Vagina (tissue), 2 donors: Measurements from ENCODE around the gene PDE4A. TPM values are rescaled to one million over a fixed set of nuclear protein-coding genes. Genes with fewer than 3 reads are reported as not detected.

Experiments used
- DNase-seq, 2 donors: peaks; one replicate each; pipeline ENCODE4 v3.0.0-alpha.2; 2017; ENCODE audit errors: extremely low spot score in 2 of 2
- H3K27ac ChIP-seq: fragments of 200-600 bp; sonication (generic); one replicate; pipeline ENCODE4 v1.5.1; 2019
- H3K27me3 ChIP-seq: fragments of 200-600 bp; sonication (generic); one replicate; pipeline ENCODE4 v1.5.1; 2019
- H3K36me3 ChIP-seq, 2 donors: fragments of 200-600 bp; sonication (generic); one replicate each; pipeline ENCODE4 v1.5.1; 2017 to 2019
- H3K4me1 ChIP-seq: fragments of 200-600 bp; sonication (generic); one replicate; pipeline ENCODE4 v1.5.1; 2019
- H3K4me3 ChIP-seq, 2 donors: fragments of 200-600 bp; sonication (generic); 1 replicate in 1 of 2; 2 replicates in 1 of 2; pipeline ENCODE4 v1.5.1; 2016 to 2019
- H3K9me3 ChIP-seq: fragments of 200-600 bp; sonication (generic); one replicate; pipeline ENCODE4 v1.5.1; 2019
- CTCF ChIP-seq, 3 experiments: fragments of 450-650 bp in 2 of 3; fragments of 200-600 bp in 1 of 3; sonication (generic) in 1 of 3; IDR thresholded peaks; one replicate each; pipeline ENCODE4 v1.5.1; 2017 to 2019; ENCODE audit warnings: antibody characterized with exemption in 3 of 3, mild to moderate bottlenecking in 2 of 3, moderate library complexity in 2 of 3
- POLR2A ChIP-seq, 2 donors: fragments of 450-650 bp; IDR thresholded peaks; one replicate each; pipeline ENCODE4 v1.6.1; 2017; ENCODE audit warnings: antibody characterized with exemption in 2 of 2, mild to moderate bottlenecking in 2 of 2, moderate library complexity in 2 of 2
- POLR2AphosphoS5 ChIP-seq, 2 donors: sonication (generic); formaldehyde crosslinking; IDR thresholded peaks; one replicate each; pipeline ENCODE4 v1.9.0; 2017; ENCODE audit warnings: antibody characterized with exemption in 2 of 2, mild to moderate bottlenecking in 2 of 2, low read depth in 1 of 2; ENCODE audit not compliant: insufficient read depth in 1 of 2
- intact Hi-C: fragments of 100-400 bp; cut with DNase I; formaldehyde crosslinking; loops from one replicate; pipeline ENCODE4 v1.15.1; 2023
- total RNA-seq: library from RNA; depleted of rRNA; stranded (reverse); fragments of >200 nt; gene quantifications from one replicate; pipeline ENCODE4 v1.2.3, GENCODE V29; 2016

Gene PDE4A
- total RNA-seq, 1 donor from 2014 or later = 16.7 TPM

GRCh38 chr19:10474962-10475451, 54.7 kb downstream of the PDE4A start:
- H3K27me3 ChIP-seq = no peaks in the 10 kb centered on the region
- H3K4me1 ChIP-seq = peaks cover 15% of the 10 kb centered on the region
- DNase-seq = no peak
- H3K9me3 ChIP-seq = no peaks in the 10 kb centered on the region
- H3K36me3 ChIP-seq = no peaks in the 10 kb centered on the region
- intact Hi-C loops = no loop called here
- H3K4me3 ChIP-seq = no peak overlapping the region
- no peak overlapping the region for H3K27ac ChIP-seq
- TF ChIP-seq CTCF (IDR thresholded peaks at IDR 0.05) (no peak), POLR2AphosphoS5 (IDR thresholded peaks at IDR 0.05; ENCODE audit: insufficient read depth in 1 of 2, low read depth in 1 of 2) (no peak), POLR2A (IDR thresholded peaks at IDR 0.05) (no peak)

GRCh38 chr19:10478476-10478875, 58.1 kb downstream of the PDE4A start:
- no peak for DNase-seq
- intact Hi-C loops = no loop called here
- Histone ChIP-seq H3K27me3 (no peaks in the 10 kb centered on the region), H3K4me1 (peaks cover 15% of the 10 kb centered on the region), H3K27ac (no peak overlapping the region), H3K4me3 (peak overlapping the region; percentile 49 to 54), H3K36me3 (no peaks in the 10 kb centered on the region), H3K9me3 (no peaks in the 10 kb centered on the region)
- no peak for TF ChIP-seq POLR2AphosphoS5 (IDR thresholded peaks at IDR 0.05; ENCODE audit: insufficient read depth in 1 of 2, low read depth in 1 of 2)

- Histone ChIP-seq H3K27me3 (no peaks in the 10 kb centered on the region), H3K4me1 (peaks cover 15% of the 10 kb centered on the region), H3K27ac (peak overlapping the region; percentile 56), H3K4me3 (peak overlapping the region; percentile 49 to 54), H3K36me3 (no peaks in the 10 kb centered on the region), H3K9me3 (no peaks in the 10 kb centered on the region)
- intact Hi-C loops = no loop called here
- DNase-seq = peak in 1 of 2 donors; percentile 94
- TF ChIP-seq POLR2AphosphoS5 (IDR thresholded peaks at IDR 0.05; ENCODE audit: insufficient read depth in 1 of 2, low read depth in 1 of 2) (peak; percentile 69 to 84), POLR2A (IDR thresholded peaks at IDR 0.05) (no peak), CTCF (IDR thresholded peaks at IDR 0.05) (peak in 2 of 3 experiments; percentile 45 to 74)
Measured at GRCh38 chr19:10478903-10479384, 58.6 kb downstream of the PDE4A start.

- intact Hi-C loops = no loop called here
- TF ChIP-seq POLR2A (IDR thresholded peaks at IDR 0.05) = no peak
- no peak for TF ChIP-seq CTCF (IDR thresholded peaks at IDR 0.05)
- no peak for TF ChIP-seq POLR2AphosphoS5 (IDR thresholded peaks at IDR 0.05; ENCODE audit: insufficient read depth in 1 of 2, low read depth in 1 of 2)
- Histone ChIP-seq H3K36me3 (peaks cover 0 to 60% of the 10 kb centered on the region in 2 donors), H3K27me3 (no peaks in the 10 kb centered on the region), H3K9me3 (no peaks in the 10 kb centered on the region), H3K4me1 (no peaks in the 10 kb centered on the region), H3K27ac (no peak overlapping the region), H3K4me3 (no peak overlapping the region)
- DNase-seq = no peak
Measured at GRCh38 chr19:10486551-10486950, 66.2 kb downstream of the PDE4A start.

- TF ChIP-seq POLR2A (IDR thresholded peaks at IDR 0.05) (no peak), CTCF (IDR thresholded peaks at IDR 0.05) (no peak), POLR2AphosphoS5 (IDR thresholded peaks at IDR 0.05; ENCODE audit: insufficient read depth in 1 of 2, low read depth in 1 of 2) (no peak)
- H3K36me3 ChIP-seq = peaks cover 0 to 79% of the 10 kb centered on the region in 2 donors
Measured at GRCh38 chr19:10491472-10492047, 71.2 kb downstream of the PDE4A start.

More at GRCh38 chr19:10491472-10492047, 71.2 kb downstream of the PDE4A start:
- no peaks in the 10 kb centered on the region for H3K27me3 ChIP-seq
- no peak overlapping the region for H3K4me3 ChIP-seq
- no peak overlapping the region for H3K27ac ChIP-seq
- intact Hi-C loops = no loop called here
- H3K9me3 ChIP-seq = no peaks in the 10 kb centered on the region
- no peak for DNase-seq
- H3K4me1 ChIP-seq = no peaks in the 10 kb centered on the region
